Measurements from ENCODE around the gene ERGIC3. TPM values are rescaled to one million over a fixed set of nuclear protein-coding genes. Genes with fewer than 3 reads are reported as not detected.
"Not testable (repeated sequence)": the region's sequence is repeated elsewhere in the genome, so short reads cannot be mapped to it uniquely, and the experiment has no call there.

The ERGIC3 gene
- total and polyA plus RNA-seq, 2 experiments from 2014 or later = 262 to 477 TPM

GRCh38 chr20:35546127-35546526 lies 4.2 kb downstream of the ERGIC3 start:
- H3K27me3 ChIP-seq (replicated peaks; ENCODE audit: insufficient read depth) = no peaks in the 10 kb centered on the region
- H3F3A ChIP-seq (ENCODE audit: insufficient read depth) = no peaks in the 10 kb centered on the region; the same call in 1 of the 2 replicates
- no peak for TF ChIP-seq EZH2 (IDR thresholded peaks at IDR 0.05; ENCODE audit: insufficient read depth, poor library complexity, severe bottlenecking)
- no peak for TF ChIP-seq EZH2phosphoT487 (IDR thresholded peaks at IDR 0.05; ENCODE audit: insufficient read depth, low read depth)
- H3K9me3 ChIP-seq (ENCODE audit: low read depth) = no peaks in the 10 kb centered on the region
- no peak overlapping the region for H3K4me3 ChIP-seq
- H2AFZ ChIP-seq = no peak overlapping the region
- H3K36me3 ChIP-seq (ENCODE audit: low read depth) = peaks cover 26% of the 10 kb centered on the region; the same call in 1 of the 2 replicates
- no peak overlapping the region for H3K4me2 ChIP-seq (ENCODE audit: unreplicated experiment)
- H4K20me1 ChIP-seq (ENCODE audit: insufficient read depth) = no peaks in the 10 kb centered on the region
- H3K9ac ChIP-seq = no peak overlapping the region
- peaks cover 8% of the 10 kb centered on the region; the same call in 1 of the 2 replicates for H3K4me1 ChIP-seq (ENCODE audit: insufficient read depth)
- peaks cover 20% of the 10 kb centered on the region for H3K79me2 ChIP-seq (ENCODE audit: insufficient read depth)
- DNase-seq = no peak
- WGBS, 2 experiments (ENCODE audit: low coverage in 1 of 2, low lambda C conversion rate in 2 of 2, missing lambda C conversion rate in 2 of 2) = 92 to 100% methylated on average over 1 of the region's 1 CpG
- H3K27ac ChIP-seq = no peak overlapping the region
- in situ Hi-C loops (cut with MboI) = no loop called here
- no peaks in the 10 kb centered on the region for H3K9me2 ChIP-seq (ENCODE audit: insufficient read depth)

GRCh38 chr20:35547329-35547728 lies 5.5 kb downstream of the ERGIC3 start:
- H3K27me3 ChIP-seq (replicated peaks; ENCODE audit: insufficient read depth) = no peaks in the 10 kb centered on the region
- DNase-seq = no peak
- H4K20me1 ChIP-seq (ENCODE audit: insufficient read depth) = no peaks in the 10 kb centered on the region
- no peaks in the 10 kb centered on the region for H3K9me2 ChIP-seq (ENCODE audit: insufficient read depth)
- H3K9ac ChIP-seq = no peak overlapping the region
- in situ Hi-C loops (cut with MboI) = no loop called here
- no peak overlapping the region for H2AFZ ChIP-seq
- no peak overlapping the region for H3K4me2 ChIP-seq (ENCODE audit: unreplicated experiment)
- no peaks in the 10 kb centered on the region for H3F3A ChIP-seq (ENCODE audit: insufficient read depth)
- no peak overlapping the region for H3K27ac ChIP-seq
- peaks cover 5% of the 10 kb centered on the region; the same call in 1 of the 2 replicates for H3K4me1 ChIP-seq (ENCODE audit: insufficient read depth)
- H3K36me3 ChIP-seq (ENCODE audit: low read depth) = peaks cover 33% of the 10 kb centered on the region; the same call in 1 of the 2 replicates
- WGBS, 2 experiments (ENCODE audit: low coverage in 1 of 2, low lambda C conversion rate in 2 of 2, missing lambda C conversion rate in 2 of 2) = 89 to 96% methylated on average over 8 to 9 of the region's 9 CpGs
- no peak overlapping the region for H3K4me3 ChIP-seq
- peaks cover 16% of the 10 kb centered on the region for H3K79me2 ChIP-seq (ENCODE audit: insufficient read depth)
- H3K9me3 ChIP-seq (ENCODE audit: low read depth) = no peaks in the 10 kb centered on the region
- TF ChIP-seq EZH2phosphoT487 (IDR thresholded peaks at IDR 0.05; ENCODE audit: insufficient read depth, low read depth) = no peak
- no peak for TF ChIP-seq EZH2 (IDR thresholded peaks at IDR 0.05; ENCODE audit: insufficient read depth, poor library complexity, severe bottlenecking)

- in situ Hi-C loops (cut with MboI) = no loop called here
- Histone ChIP-seq H3F3A (ENCODE audit: insufficient read depth) (no peaks in the 10 kb centered on the region), H3K4me3 (no peak overlapping the region), H3K27ac (no peak overlapping the region), H3K27me3 (replicated peaks; ENCODE audit: insufficient read depth) (no peaks in the 10 kb centered on the region), H3K9me2 (ENCODE audit: insufficient read depth) (no peaks in the 10 kb centered on the region), H4K20me1 (ENCODE audit: insufficient read depth) (no peaks in the 10 kb centered on the region), H3K4me1 (ENCODE audit: insufficient read depth) (no peaks in the 10 kb centered on the region), H3K4me2 (ENCODE audit: unreplicated experiment) (no peak overlapping the region), H3K9ac (no peak overlapping the region), H3K36me3 (ENCODE audit: low read depth) (peaks cover 24% of the 10 kb centered on the region; the same call in 1 of the 2 replicates), H2AFZ (no peak overlapping the region), H3K79me2 (ENCODE audit: insufficient read depth) (no peaks in the 10 kb centered on the region), H3K9me3 (ENCODE audit: low read depth) (no peaks in the 10 kb centered on the region)
- no peak for TF ChIP-seq EZH2 (IDR thresholded peaks at IDR 0.05; ENCODE audit: insufficient read depth, poor library complexity, severe bottlenecking)
- TF ChIP-seq EZH2phosphoT487 (IDR thresholded peaks at IDR 0.05; ENCODE audit: insufficient read depth, low read depth) = no peak
- no peak for DNase-seq
- 84% methylated on average over 4 of the region's 4 CpGs for WGBS, 2 experiments (ENCODE audit: low coverage in 1 of 2, low lambda C conversion rate in 2 of 2, missing lambda C conversion rate in 2 of 2)
Measured at GRCh38 chr20:35551503-35551902, 9.6 kb downstream of the ERGIC3 start.

GRCh38 chr20:35552914-35553313 lies 11.0 kb downstream of the ERGIC3 start:
- Histone ChIP-seq H3K79me2 (ENCODE audit: insufficient read depth) (no peaks in the 10 kb centered on the region), H3K36me3 (ENCODE audit: low read depth) (peaks cover 19% of the 10 kb centered on the region; the same call in 1 of the 2 replicates), H3K4me3 (no peak overlapping the region), H3K27ac (no peak overlapping the region), H3K9ac (no peak overlapping the region), H3K9me2 (ENCODE audit: insufficient read depth) (no peaks in the 10 kb centered on the region), H3K4me1 (ENCODE audit: insufficient read depth) (no peaks in the 10 kb centered on the region), H3K4me2 (ENCODE audit: unreplicated experiment) (no peak overlapping the region), H2AFZ (no peak overlapping the region), H3K27me3 (replicated peaks; ENCODE audit: insufficient read depth) (no peaks in the 10 kb centered on the region), H3F3A (ENCODE audit: insufficient read depth) (no peaks in the 10 kb centered on the region), H4K20me1 (ENCODE audit: insufficient read depth) (no peaks in the 10 kb centered on the region), H3K9me3 (ENCODE audit: low read depth) (no peaks in the 10 kb centered on the region)
- in situ Hi-C loops (cut with MboI) = no loop called here
- no peak for DNase-seq
- 96% methylated on average over 3 of the region's 3 CpGs for WGBS, 2 experiments (ENCODE audit: low coverage in 1 of 2, low lambda C conversion rate in 2 of 2, missing lambda C conversion rate in 2 of 2)
- TF ChIP-seq EZH2phosphoT487 (IDR thresholded peaks at IDR 0.05; ENCODE audit: insufficient read depth, low read depth) = no peak
- no peak for TF ChIP-seq EZH2 (IDR thresholded peaks at IDR 0.05; ENCODE audit: insufficient read depth, poor library complexity, severe bottlenecking)

- H3K36me3 ChIP-seq (ENCODE audit: low read depth); H3K9me3 ChIP-seq (ENCODE audit: low read depth); H3K79me2 ChIP-seq (ENCODE audit: insufficient read depth); H3K4me1 ChIP-seq (ENCODE audit: insufficient read depth); H4K20me1 ChIP-seq (ENCODE audit: insufficient read depth); H3F3A ChIP-seq (ENCODE audit: insufficient read depth); H3K4me3 ChIP-seq; H3K4me2 ChIP-seq (ENCODE audit: unreplicated experiment); H3K9me2 ChIP-seq (ENCODE audit: insufficient read depth); H3K27ac ChIP-seq; in situ Hi-C loops (cut with MboI); H3K9ac ChIP-seq; H2AFZ ChIP-seq; H3K27me3 ChIP-seq (replicated peaks; ENCODE audit: insufficient read depth): not testable (repeated sequence)
- peak; percentile 24 for DNase-seq
- 71 to 74% methylated on average over 4 of the region's 4 CpGs for WGBS, 2 experiments (ENCODE audit: low coverage in 1 of 2, low lambda C conversion rate in 2 of 2, missing lambda C conversion rate in 2 of 2)
Measured at GRCh38 chr20:35555461-35555860, 13.6 kb downstream of the ERGIC3 start.
